Endothelial cell of hepatic sinusoid (primary cell): ENCODE data around the gene GJB2.
"Not testable (repeated sequence)": the region's sequence is repeated elsewhere in the genome, so short reads cannot be mapped to it uniquely, and the experiment has no call there.

ENCODE experiments used
- in situ Hi-C: cut with HindIII; loops from 2 replicates; pipeline ENCODE4 v1.10.0; 2017; ENCODE audit warnings: low sequenced_read_pairs

The GJB2 gene

DNA sequence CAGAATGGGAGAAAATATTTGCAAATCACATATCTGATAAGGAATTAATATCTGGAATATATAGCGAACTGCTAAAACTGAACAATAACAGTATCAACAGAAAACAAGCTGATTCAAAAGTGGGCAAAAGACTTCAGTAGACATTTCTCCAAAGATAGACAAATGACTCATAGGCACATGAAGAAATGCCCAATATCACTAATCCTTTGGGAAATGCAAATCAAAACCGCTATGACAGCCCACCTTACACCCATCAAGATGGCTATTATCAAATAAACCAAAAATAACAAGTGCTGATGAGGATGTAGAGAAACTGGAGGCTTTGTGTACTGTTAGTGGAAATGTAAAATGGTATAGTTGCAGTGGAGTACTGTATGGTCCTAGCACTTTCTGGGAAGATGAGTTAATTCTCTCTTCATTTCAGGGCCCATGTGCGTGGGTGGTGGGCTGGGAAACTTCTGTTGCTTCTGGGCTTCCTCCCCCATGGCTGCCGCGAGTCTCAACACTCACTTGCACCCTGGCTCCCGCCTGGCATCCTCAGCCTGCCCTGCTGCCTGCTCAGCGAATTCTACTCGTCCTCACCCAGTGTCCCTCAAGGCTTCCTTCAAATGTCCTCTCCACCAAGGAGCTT, 19.5 kb downstream of the GJB2 start:
- in situ Hi-C loops, result no loop called here

DNA sequence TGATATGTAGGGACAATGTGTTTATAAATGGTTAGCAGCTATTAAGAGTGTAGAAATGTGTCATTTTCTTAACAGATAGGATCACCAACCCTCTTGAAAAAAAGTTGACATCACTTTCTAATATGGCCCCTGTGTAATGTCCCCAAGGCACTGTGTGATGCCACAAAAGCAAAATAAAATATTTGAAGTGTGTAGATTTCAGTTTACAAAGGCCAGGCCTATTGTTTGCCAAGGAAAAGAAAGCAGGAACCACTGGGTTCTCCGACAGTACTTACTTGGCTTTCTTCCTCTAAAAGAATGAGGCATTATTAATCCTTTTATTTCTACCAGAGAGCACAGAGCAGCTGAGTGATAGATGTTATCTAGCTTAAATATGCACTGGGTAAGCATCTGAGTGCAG, 21.4 kb downstream of the GJB2 start:
- in situ Hi-C loops, result no loop called here

DNA sequence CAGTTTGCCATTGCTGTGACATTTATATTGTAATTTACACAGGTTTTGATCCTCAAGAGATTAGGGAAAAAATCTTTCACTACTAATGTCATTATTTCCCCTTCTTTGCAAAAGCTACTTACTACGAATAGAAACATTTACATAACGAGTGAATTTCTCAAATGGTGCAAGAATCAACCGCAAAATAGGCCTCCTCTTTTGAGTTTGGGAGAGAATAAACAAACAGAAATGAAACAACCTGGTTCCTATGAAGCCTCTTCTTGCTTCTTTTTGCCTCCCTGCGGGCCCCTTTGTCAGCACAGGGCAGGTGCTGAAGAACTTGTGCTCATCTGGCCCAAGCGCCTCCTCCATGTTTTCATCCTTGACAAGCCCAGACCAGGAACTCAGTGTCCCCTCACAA, 21.8 kb downstream of the GJB2 start:
- in situ Hi-C loops, result no loop called here

DNA sequence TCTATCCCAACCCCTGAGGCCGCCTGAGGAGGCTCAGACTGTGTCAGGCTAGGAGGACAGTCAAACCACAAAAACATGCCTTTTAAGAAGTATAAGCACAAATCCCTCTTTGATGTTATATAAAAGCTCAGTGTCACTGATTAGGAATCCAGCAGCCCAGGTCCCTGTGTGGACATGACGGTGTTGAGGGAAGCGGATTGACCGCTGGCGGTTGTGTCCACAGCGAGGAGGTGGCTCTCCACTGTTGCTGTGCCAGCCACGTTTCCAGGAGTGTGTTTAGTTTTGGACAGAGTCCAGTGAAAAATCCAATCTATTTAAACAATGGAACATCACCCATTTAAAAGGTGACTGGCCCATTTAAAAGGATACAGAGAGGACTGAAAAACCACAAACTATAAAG, 24.3 kb downstream of the GJB2 start:
- in situ Hi-C loops, result no loop called here

DNA sequence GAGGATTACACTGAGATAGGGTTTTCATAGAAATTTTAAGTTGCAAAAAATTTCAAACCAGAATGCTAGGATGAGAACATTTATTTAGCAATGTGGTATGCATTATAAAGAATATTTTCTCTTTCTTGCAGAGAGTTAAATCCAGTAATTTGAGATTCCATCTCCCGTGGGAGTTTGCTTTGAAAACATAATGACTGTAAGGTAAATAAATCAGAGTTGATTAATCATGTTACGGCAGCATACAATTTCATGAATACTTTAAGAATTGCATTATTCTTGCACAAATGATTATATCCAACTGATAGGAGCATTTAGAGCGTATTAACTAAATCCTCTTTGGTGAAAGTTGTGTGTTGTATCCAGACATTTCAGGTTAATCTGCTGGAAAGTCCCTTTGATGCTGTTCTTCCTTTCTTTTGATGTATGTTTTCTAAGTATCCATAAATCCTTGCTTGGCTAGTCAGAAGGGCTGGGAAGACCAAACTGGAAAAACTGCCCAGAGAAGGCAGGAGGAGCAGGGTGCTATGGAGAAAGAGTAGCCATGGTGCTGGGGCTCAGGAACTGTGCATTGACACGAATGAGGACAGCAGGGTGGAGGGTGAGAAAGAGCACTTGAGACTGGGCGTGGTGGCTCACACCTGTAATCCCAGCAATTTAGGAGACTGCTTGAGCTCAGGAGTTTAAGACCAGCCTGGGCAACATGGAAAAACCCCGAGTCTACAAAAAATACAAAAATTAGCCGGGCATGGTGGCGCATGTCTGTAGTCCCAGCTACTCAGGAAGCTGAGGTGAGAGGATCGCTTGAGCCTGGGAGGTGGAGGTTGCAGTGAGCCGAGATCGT, 27.1 kb downstream of the GJB2 start:
- in situ Hi-C loops, result no loop called here

DNA sequence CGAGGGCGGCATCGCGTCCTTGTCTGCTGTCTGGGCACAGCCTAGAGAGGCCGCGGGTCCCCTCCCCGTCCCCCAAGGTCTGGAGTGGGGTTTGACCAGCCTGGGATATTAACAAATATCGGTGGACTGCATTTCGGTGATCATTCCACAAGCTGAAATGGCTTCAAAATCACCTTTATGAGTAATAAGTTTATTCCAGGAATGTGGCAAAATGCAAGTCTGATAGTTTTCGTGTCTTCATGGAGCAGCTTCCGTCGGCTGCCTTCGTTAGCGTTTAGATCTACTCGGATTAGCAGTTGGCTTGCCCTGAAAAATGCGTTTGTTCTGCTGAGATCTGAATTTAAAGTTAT, 30.8 kb downstream of the GJB2 start:
- in situ Hi-C loops, result no loop called here

DNA sequence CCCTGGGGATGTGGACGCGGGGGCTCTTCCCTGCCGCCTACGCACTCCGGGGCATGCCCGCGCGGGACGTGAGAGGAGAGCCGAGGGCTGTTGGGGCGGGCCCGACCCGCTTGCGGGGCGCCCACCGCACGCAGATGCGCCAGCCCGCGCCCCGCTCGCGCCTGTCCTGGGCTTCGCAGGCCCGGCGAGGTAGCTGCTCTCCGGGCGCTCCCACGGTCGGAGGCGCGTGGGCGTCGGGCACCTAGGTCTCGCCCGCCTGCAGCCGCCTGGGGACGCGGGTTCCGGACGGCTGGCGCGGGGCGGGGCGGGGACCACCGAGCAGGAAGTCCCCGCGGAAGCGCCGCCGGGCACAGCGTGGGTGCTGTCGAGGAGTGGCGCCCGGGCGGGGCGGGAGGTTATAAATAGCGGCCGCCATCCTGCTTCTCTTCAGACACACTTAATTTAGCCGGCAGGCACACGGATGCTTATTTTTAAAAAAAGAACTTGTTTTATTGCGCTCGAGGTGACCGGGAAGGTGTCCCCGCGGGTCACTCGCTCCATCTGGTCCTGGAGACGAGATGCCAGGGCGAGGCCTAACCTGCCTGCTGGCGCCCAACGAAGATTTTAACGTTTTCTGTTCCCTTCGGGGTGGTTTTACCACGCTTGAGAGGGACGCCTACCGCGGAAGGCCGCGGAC, 31.3 kb downstream of the GJB2 start:
- in situ Hi-C loops, result no loop called here

DNA sequence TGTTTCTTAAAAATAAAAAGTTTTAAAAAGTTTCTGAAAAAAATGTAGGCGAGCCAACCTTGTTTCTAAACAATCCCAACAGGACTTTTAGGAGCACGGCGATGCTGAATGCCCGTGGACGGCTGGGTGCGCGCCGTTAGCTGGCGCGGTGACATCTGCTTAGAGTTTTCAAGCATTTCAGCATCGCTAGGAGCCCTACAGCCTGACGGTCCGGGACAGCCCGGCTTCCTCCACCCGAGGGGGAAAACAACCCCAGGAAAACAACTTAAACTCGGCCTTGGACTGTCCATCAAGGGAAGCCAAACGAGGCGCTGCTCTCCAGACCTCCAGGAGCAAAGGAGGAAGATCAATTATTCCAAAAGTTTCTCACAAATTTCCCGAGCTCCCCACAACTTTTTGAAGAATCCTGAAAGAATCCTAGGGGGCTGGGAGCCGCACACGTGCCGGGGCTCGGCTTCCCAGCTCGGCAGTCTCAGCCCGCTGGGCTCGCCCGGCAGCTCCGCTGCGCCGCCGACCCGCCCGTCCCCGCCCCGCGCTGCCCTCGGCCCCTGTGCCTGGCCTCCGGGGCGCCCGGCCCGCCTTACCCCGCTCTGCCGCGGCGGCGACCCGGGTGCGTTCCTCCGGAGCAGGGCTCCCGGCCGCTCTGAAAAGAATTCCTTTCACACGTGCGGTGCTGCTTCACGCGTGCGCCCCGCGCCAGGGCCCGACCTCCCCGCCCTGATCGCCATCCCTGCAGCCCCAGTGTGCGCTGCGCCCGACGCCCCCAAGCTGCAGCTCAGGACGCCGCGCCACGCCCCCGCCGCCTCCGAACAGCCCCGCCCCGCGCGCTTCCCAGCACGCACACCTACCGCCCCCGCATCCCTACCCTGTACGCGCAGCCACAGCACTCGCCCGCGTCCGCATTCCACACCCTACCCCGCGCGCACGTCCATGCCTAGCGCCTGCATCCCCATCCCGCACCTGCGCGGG, 32.1 kb downstream of the GJB2 start, which contains the start of gene GJA3:
Gene GJA3, minus strand, starts transcription at position 747 of the 969 bp plus-strand sequence. CDS start 17,764 bp downstream, outside the sequence.
- in situ Hi-C loops, result no loop called here

DNA sequence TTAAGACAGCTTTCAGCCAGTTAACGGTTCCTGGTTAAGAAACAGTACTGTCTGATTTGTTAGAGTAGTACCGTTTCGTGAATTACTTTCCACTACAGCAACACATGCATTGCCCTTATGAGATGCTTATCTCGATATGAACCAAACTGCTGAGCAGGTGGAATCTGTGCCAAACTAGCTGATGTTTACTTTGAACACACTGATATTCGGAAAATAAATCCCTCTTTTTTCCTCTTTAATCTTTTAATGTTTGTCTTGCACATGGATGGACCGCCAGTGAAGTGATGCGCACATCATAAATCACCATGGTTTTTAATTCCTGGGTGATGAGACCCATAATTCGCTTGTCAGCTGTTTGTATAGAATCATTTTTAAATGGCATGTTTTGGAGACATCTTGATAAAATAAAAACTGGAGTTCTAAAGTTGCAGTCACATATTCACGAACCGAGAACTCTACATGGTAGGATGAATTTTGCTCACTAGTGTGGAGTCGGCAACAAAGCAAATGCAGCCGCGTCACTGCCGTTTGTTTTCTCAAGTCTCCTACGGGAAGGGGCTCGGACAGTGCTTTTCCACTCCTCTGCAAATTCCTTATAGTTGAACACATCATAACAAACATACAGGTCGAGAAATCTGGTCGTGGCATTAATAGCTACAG, 33.0 kb downstream of the GJB2 start:
- in situ Hi-C loops, result no loop called here

DNA sequence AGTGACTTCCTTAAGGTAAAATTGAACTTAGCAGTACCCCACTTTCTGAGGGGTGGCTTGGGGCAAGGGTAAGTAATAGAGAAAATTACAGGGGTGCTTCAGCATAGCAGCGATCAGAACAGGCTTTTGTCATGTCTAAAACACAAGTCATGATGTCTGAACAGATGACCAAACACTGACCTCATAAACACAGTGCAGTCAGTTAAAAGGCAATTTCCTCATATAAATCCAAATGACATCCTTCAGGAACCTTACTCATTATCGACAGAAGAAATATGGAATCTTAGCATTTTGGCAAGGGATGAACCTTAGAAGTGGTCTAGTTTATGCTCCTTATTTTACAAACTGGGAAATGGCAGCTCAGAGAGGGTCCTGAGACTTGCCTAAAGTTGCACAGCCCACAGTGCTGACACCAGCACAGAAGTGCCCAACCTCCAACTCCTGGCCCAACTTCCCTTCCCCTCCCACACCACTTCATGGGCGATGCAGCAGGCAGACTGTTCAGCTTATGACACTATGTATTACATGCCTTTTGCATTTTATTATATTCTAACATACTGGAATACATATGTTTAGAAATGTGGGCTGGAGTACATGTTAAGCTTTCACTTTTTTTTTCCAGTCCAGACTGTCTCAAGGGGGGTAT, 35.5 kb downstream of the GJB2 start:
- in situ Hi-C loops, result no loop called here

DNA sequence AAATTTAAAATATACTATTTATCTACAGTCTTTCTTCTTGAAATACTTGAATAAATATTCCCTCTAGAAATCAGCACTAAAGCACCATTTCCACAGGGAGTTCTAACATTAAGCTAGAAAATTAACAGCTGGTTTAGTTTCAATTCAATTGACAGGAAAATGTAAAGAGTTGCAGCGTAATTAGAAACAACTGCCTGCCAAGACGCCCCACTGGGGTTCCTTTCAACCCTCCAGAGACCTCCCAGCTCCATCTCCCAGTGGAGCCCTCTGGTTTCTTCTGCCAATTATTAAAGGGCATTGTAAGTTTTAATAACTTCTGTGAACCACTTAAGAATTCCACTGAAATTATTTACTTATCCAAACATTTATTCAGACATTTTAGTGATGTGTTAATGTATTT, 36.0 kb downstream of the GJB2 start:
- in situ Hi-C loops, result no loop called here

DNA sequence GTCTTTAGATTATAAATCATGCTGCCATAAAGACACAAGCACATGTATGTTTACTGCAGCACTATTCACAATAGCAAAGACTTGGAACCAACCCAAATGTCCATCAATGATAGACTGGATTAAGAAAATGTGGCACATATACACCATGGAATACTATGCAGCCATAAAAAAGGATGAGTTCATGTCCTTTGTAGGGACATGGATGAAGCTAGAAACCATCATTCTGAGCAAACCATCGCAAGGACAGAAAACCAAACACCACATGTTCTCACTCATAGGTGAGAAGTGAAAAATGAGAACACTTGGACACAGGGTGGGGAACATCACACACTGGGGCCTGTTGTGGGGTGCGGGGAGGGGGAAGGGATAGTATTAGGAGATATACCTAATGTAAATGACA, 39.4 kb downstream of the GJB2 start:
- in situ Hi-C loops, result not testable (repeated sequence)

DNA sequence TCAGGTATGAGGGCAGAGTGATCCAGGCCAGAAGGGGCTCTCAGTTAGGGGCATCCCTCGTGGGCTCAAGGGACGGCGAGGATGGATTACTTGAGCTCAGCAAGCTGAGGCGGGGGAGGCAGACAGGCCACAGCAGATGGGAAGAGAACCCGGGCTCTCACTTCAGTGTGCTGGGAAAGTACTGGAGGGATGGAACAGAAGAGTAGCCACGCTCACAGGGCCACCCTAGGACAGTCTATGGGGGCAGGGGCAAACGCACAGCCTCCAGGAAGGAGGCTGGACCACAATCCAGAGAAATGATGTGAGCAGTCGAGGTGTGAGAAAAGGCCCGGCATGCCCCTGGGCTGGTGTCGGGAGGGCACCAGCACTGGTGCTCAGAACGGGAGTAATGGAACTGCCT, 41.1 kb downstream of the GJB2 start:
- in situ Hi-C loops, result no loop called here

DNA sequence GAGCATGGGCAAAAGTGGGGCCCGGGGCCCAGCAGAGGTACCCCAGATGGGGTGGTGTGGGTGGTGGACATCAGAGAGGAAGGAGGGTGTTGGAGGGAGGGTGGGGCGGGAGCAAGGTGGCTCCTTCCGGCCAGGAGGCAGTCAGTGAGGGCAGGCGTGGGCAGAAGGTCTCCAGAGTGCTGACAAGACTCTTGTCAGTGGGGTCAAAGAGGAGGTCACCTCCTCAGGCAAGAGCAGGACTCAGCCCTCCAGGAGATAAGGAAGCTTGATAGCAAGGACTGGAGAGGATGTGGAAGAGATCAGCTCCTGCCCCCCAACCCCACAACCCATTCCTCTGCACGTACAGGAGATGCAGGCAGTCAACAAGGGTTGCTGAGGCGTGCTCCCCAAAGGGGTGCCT, 41.7 kb downstream of the GJB2 start:
- in situ Hi-C loops, result no loop called here

DNA sequence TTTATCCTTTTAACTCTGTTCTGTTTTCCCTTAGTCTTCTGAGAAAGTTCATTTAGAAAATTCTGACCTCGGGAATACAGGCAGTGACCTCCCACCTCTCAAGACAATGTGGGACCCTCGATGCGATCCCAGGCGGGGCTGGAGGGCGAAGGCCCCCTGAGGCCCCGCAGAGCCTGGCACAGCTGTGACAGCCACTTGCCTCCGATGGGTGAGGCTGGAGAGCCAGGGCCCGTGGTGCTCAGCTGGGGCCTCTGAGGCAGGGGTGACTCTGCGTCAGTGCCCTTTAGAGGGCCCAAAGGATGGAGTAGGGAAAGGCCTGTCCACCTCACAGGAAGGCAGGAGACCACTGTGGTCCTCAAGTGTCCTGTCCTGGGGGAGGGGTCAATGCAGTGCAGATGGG, 42.2 kb downstream of the GJB2 start:
- in situ Hi-C loops, result no loop called here

DNA sequence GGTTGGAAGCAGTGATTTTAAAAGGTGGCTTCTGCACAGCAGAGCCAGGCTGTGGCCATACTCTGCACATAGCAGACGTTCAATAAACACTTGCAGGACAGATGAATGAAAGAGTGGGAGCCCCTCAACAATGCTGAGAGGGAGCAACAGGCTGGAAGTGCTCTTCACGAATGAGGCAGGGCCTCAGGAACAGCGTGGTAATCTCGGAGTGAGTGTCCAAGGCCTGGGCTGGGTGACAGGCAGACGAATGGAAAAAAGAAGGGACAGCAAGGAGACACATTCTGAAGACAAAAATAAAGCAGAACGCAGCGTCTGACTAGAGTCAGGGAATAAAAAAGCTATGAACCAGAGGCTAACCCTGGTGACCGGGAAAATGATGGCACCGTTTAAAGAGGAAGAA, 43.0 kb downstream of the GJB2 start:
- in situ Hi-C loops, result loop anchor here (5.0 kb wide), 1 partner anchor 83 kb away; the partner anchor contains the start of gene GJB6

DNA sequence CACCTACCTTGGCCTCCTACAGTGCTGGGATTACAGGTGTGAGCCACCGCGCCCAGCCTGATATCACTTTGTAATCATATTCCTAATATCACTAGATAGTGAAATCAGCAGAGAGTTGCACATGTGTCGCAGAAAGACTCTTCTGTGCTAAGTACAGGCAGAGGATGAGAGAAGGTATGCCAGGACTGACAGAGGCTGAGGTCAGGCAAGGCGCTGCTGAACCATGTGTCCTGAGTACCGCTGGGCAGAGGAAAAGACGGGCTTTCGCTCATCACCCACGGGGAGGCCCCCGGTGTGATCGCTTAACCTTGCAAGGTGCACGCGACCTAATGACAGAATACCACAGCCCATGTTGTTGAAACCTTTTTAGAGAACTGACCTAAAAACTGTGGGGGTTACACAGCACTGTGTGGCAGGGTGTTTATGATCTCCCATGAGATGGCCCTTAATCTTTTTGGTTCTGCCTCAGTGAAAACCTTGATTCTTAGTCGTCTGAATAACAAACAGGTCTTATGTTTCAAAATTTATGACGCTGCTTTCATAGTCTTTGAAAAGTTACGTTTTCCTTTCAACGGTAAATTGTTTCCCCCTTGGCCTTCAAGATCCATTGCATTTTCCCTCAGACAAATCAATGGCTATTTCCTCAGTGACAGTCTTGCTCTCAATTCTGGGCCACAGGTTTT, 44.1 kb downstream of the GJB2 start:
- in situ Hi-C loops, result loop anchor here (5.0 kb wide), 1 partner anchor 84 kb away; the partner anchor contains the start of gene GJB6

DNA sequence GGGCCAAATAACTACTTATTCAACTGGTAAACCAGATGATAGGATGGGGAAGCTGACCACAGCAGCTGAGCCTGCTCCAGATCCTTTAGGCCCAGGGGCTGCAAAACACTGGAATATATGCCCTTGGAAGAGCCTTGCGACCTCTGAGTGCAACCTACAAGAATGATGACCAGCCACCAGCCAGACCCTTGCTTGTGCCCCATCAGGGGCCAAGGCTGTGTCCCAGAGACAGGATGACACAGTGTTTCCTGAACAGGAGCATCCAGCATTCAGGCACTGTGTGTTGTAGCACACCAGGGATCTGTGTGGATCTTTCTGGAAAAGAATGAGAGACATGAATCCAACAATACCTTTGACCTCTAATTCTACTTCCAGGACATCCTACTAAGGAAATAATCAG, 46.4 kb downstream of the GJB2 start:
- in situ Hi-C loops, result loop anchor here (5.0 kb wide), 1 partner anchor 86 kb away; the partner anchor contains the start of gene GJB6

DNA sequence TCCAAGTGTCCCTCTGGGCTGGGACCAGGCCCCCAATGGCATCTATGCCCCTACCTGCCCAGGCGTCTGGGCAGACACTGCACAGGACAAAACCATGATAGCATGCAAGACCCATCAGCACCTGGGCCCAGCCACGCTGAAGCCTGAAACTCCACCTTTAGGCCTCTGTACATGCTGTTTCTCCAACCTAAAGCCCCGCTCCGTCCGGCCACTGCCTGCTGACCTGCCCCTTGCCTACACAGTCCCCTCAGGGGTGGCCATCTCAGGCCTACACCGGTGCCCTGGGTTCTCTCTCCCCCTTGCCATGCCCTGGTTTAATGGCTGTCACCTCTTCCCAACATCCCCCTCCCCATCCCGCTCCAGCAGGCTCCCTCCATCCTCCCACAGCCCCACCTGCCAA, 47.2 kb downstream of the GJB2 start:
- in situ Hi-C loops, result loop anchor here (5.0 kb wide), 1 partner anchor 87 kb away; the partner anchor contains the start of gene GJB6
